Stimulated activated naive CD8-positive, alpha-beta T cell treated with anti-CD3 and anti-CD28 coated beads, Interleukin-15, Interleukin-2, amounts not matched to agents 100 ng/mL and 50 ng/mL, for 24 hours (primary cell): ENCODE results near the gene CALR3.
"Not testable (repeated sequence)": the region's sequence is repeated elsewhere in the genome, so short reads cannot be mapped to it uniquely, and the experiment has no call there.

Experiments
- H3K27ac Mint-ChIP-seq: one replicate; pipeline ENCODE4 v1.8.0; 2021; ENCODE audit warnings: mild to moderate bottlenecking, mixed read lengths
- H3K27me3 Mint-ChIP-seq: one replicate; pipeline ENCODE4 v1.8.0; 2021; ENCODE audit warnings: mixed read lengths
- H3K36me3 Mint-ChIP-seq: one replicate; pipeline ENCODE4 v1.8.0; 2021; ENCODE audit warnings: low read depth, mixed read lengths
- H3K4me1 Mint-ChIP-seq: one replicate; pipeline ENCODE4 v1.8.0; 2021; ENCODE audit warnings: low read depth, mixed read lengths
- H3K4me3 Mint-ChIP-seq: one replicate; pipeline ENCODE4 v1.8.0; 2021; ENCODE audit warnings: mild to moderate bottlenecking, mixed read lengths
- H3K9me3 Mint-ChIP-seq: one replicate; pipeline ENCODE4 v1.8.0; 2021; ENCODE audit warnings: mixed read lengths

CALR3 gene, protein sequence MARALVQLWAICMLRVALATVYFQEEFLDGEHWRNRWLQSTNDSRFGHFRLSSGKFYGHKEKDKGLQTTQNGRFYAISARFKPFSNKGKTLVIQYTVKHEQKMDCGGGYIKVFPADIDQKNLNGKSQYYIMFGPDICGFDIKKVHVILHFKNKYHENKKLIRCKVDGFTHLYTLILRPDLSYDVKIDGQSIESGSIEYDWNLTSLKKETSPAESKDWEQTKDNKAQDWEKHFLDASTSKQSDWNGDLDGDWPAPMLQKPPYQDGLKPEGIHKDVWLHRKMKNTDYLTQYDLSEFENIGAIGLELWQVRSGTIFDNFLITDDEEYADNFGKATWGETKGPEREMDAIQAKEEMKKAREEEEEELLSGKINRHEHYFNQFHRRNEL

DNA sequence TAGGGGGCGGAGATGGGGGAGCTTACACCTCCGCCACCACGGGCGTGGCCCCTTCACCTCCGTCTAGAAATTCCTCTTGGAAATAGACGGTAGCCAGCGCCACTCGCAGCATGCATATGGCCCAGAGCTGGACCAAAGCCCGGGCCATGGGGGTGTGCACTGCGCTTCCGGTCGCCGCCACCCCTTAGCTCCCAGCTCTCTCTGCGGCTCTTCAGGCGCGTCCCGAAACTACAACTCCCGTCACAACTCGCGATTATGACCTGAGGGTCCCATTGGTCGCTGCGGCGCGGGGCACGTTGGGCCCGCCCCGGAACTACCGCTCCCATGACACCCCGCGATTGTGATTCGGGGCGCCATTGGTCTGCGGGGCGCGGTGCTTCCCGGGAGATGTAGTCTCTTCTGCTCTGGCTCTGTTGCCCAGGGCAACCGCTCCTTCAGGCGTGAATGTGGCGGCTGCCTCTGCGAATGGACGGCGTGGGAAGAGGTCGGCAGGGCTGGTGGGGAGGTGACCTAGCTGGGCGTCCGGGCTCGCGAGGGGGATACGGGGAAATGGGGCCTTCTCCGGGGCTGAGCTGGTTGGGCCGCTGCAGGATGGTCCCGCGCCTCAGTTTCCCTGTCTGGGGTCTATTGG, at the start of gene CALR3, which contains the start of gene C19orf44:
TSS of gene CALR3 (minus strand) at position 186 of the 631 bp plus-strand sequence. CDS start at position 148, 38 bp downstream.
TSS of gene C19orf44 (plus strand) at position 413 of the 631 bp plus-strand sequence. CDS start 4,399 bp downstream, outside the sequence.
- no peaks in the 10 kb centered on the region for H3K27me3 Mint-ChIP-seq
- H3K4me3 Mint-ChIP-seq, result peak within 1 kb of the TSS; percentile 90
- H3K9me3 Mint-ChIP-seq, result no peaks in the 10 kb centered on the region
- H3K4me1 Mint-ChIP-seq, result peaks cover 25% of the 10 kb centered on the region
- H3K27ac Mint-ChIP-seq, result peak within 1 kb of the TSS; percentile 83
- peaks cover 3% of the 10 kb centered on the region for H3K36me3 Mint-ChIP-seq

DNA sequence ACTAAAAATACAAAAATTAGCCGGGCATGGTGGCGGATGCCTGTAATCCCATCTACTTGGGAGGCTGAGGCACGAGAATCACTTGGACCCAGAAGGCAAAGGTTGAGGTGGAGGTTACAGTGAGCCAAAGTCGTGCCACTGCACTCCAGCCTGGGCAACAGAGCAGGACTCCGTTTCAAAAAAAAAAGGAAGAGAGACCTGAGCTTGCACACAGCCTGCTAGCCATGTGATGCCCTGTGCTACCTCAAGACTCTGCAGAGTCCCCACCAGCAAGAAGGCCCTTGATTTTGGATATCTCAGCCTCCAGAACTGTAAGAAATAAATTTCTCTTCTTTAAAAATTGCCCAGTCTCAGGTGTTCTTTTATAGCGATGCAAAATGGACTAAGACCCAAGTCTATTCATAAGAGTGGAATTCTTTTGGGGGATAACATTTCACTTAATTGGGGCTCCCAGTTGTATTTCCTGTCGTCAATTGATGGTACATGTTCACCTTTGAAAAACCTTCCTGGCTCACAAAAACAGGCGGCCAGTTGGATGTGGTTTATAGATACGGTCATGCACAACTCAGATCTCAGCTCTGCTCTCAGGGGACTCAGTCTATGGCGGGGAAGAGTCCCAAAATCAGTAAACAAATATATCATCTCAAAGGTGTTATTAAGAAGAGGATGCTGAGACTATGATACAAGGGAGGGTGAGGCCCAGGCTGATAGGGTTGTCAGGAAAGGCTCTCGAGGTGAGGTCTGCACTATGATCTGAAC, 48.7 kb upstream of the CALR3 start:
- Mint-ChIP-seq H3K27ac (peak overlapping the region; percentile 49), H3K27me3 (no peaks in the 10 kb centered on the region), H3K9me3 (no peaks in the 10 kb centered on the region), H3K4me3 (peak overlapping the region; percentile 62), H3K4me1 (peaks cover 38% of the 10 kb centered on the region), H3K36me3 (peaks cover 28% of the 10 kb centered on the region)

DNA sequence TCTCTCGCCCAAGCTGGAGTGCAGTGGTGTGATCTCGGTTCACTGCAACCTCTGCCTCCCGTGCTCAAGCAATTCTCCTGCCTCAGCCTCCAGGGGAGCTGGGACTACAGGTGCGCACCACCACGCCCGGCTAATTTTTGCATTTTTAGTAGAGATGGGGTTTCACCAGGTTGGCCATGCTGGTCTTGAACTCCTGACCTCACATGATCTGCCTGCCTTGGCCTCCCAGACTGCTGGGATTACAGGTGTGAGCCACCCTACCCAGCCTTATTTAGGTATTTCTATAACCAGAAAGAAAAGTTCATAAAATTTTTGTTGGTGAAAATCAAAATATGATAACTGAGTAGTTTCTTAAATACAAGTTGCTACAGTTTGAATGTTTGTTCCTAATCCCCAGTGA, 47.8 kb upstream of the CALR3 start:
- H3K9me3 Mint-ChIP-seq, H3K27me3 Mint-ChIP-seq: not testable (repeated sequence)
- H3K4me3 Mint-ChIP-seq, result peak overlapping the region; percentile 97
- H3K4me1 Mint-ChIP-seq, result peaks cover 45% of the 10 kb centered on the region
- peak overlapping the region; percentile 94 for H3K27ac Mint-ChIP-seq
- peaks cover 36% of the 10 kb centered on the region for H3K36me3 Mint-ChIP-seq

DNA sequence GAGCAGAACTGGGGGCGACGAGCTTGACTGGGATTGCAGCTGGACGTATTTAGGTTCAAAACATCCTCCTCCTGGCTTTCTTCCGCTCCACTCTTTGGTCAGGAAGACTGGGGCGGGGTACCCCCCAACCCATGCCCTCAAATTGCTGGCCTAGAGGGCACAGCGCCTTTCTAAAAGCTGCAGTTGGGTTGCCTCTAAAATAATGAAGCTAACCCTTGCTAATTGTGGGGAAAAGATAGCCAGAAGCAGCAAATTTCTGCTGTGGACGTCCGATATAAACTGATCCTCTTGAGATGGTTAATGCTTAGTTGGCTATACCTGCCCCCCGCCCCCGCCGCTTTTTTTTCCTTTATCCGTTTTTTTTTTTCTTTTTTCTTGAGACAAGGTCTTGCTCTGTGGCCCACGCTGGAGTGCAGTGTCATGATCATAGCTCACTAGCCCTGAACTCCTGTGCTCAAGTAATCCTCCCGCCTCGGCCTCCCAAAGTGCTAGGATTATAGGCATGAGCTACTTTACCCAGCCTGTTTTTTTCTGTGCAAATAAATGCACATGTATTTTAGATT, 47.0 kb upstream of the CALR3 start:
- H3K4me3 Mint-ChIP-seq, result peak overlapping the region; percentile 97
- peaks cover 42% of the 10 kb centered on the region for H3K36me3 Mint-ChIP-seq
- peaks cover 51% of the 10 kb centered on the region for H3K4me1 Mint-ChIP-seq
- H3K27ac Mint-ChIP-seq, result peak overlapping the region; percentile 94
- no peaks in the 10 kb centered on the region for H3K27me3 Mint-ChIP-seq
- no peaks in the 10 kb centered on the region for H3K9me3 Mint-ChIP-seq

DNA sequence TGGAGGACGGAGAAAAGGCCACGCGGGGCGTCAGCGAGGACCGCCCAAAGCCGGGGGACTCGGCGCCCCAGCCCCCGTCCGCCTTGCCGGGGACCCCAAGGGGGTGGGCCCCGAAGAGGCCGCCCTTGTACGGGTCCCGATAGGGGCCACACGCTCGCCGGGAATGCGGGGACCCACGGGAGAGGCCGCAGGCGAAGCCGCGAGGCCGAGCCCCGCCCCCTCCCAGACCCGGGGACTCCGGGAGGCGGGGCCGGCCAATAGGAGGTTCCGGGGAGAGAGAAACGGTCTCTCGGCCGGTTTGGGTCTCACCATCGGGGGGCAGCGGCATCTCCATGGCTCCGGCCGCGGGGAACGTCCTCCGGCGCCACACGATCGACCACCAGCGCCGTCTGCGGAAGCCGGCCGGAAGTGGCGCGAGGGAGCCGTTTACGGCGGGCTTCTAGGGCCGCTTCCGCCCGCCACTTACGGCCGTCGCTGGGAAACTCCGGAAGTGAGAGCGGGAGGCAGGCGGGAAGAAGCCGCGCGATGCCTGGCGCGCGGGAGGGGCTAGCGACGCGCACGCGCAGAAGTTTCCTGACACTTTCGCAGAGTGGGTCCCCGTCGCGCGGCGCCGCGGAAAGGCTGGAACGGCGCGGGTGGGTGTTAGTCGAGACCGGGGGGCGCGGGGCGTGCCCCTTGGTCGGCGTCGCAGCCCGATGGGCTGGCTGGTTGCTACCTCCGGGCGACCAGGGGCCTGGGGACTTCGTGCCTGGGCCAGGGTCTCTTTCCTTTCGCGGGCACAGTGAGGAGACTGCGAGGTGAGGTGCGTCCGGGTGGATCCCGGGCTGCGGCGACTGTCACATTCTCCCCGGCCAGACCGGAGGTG, 46.3 kb upstream of the CALR3 start, which contains the start of gene CHERP:
TSS of gene CHERP (minus strand) at position 393 of the 865 bp plus-strand sequence. CDS start at position 334, 59 bp downstream.
- peaks cover 44% of the 10 kb centered on the region for H3K36me3 Mint-ChIP-seq
- H3K9me3 Mint-ChIP-seq, result no peaks in the 10 kb centered on the region
- no peaks in the 10 kb centered on the region for H3K27me3 Mint-ChIP-seq
- peak within 1 kb of the TSS; percentile 97 for H3K4me3 Mint-ChIP-seq
- peaks cover 59% of the 10 kb centered on the region for H3K4me1 Mint-ChIP-seq
- H3K27ac Mint-ChIP-seq, result peak within 1 kb of the TSS; percentile 94

DNA sequence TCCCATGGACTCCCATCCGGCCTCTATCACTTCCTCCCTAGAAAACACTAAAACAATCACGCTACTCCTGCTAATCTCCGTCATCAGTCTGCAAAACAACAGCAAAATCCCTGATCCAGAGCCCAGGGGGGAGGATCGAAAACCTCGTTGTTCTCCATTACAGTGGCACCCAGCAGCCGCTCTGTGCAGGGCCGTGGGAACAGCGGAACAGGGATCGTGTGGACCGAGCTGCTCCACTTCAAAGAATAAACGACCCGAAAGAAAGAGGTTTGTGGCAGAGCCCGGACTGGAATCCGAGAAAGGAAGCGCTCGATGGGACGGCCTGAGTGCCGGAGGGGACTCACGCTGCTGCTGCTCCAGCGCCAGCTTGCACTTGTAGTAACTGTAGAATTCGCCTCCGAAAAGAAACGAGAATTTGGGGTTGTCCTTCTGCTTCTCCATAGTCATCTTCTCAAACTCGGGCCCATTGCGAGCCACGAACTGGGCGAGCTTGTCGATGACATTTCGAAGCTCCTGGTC, 45.6 kb upstream of the CALR3 start:
- H3K4me1 Mint-ChIP-seq, result peaks cover 60% of the 10 kb centered on the region
- H3K36me3 Mint-ChIP-seq, result peaks cover 50% of the 10 kb centered on the region
- H3K4me3 Mint-ChIP-seq, result peak overlapping the region; percentile 97
- no peaks in the 10 kb centered on the region for H3K27me3 Mint-ChIP-seq
- H3K27ac Mint-ChIP-seq, result peak overlapping the region; percentile 90
- H3K9me3 Mint-ChIP-seq, result no peaks in the 10 kb centered on the region

DNA sequence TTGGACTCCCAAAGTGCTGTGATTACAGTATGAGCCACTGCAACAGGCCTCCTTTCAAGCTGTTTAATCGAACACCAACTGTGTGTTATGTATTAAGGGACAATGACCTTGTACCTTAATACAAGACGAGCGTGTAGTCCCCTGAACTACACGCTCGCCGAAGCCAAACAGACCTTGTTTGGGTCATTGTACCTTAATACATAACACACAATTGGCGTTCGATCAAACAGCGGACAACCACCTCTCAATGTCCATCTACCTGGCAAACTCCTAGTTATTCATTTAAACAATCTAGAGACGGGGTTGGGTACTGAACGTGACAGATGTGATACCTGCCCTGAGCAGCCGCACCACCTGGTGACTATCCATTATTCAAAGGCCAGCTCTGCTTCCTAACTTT, 45.0 kb upstream of the CALR3 start:
- Mint-ChIP-seq H3K36me3 (peaks cover 55% of the 10 kb centered on the region), H3K9me3 (no peaks in the 10 kb centered on the region), H3K4me1 (peaks cover 60% of the 10 kb centered on the region)

DNA sequence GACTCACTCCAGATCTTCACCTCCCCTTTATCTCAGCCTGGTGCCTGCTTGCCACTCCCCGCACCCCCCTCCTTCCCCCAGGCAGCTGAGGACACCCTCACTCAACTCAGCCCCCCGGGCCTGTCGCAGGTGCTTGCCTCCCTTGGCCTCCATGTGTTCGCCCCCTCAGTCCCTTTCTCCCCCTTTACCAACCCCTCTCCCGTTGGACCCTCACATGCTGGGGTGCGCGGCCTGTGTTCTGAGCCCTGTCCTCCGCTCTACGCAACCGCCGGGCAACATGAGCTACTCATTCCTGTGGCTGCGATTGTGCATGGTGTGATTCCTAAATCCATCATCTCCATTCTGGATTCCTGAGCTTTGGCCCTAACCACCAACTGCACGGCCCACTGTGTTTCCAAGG, 41.1 kb upstream of the CALR3 start:
- Mint-ChIP-seq H3K27me3 (no peaks in the 10 kb centered on the region), H3K4me3 (no peak overlapping the region), H3K4me1 (peaks cover 43% of the 10 kb centered on the region), H3K27ac (peak overlapping the region; percentile 37), H3K36me3 (peaks cover 63% of the 10 kb centered on the region), H3K9me3 (no peaks in the 10 kb centered on the region)

More for the DNA sequence above, 45.0 kb upstream of the CALR3 start:
- Mint-ChIP-seq H3K27me3 (no peaks in the 10 kb centered on the region), H3K4me3 (peak overlapping the region; percentile 97), H3K27ac (peak overlapping the region; percentile 90)

DNA sequence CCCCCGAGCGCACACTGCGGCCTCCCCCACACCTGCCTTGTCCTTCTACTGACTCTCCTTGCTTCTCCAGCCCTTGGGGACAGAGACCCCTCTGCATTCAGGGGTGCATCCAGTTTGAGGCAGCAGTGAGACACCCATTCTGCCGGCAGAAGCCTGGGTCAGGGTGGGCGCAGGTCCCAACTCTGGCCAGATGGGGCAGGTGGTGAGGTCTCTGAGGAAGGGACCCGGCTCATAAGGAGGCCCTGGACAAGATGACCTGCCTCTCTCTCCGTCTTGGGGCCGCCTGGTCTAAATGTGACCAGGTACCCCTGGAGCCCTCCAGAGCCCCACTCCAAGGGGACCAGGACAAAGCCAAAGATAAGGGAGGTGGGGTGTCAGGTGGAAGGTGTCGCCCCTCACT, 40.2 kb upstream of the CALR3 start:
- Mint-ChIP-seq H3K27ac (no peak overlapping the region), H3K4me1 (peaks cover 37% of the 10 kb centered on the region), H3K36me3 (peaks cover 67% of the 10 kb centered on the region), H3K4me3 (no peak overlapping the region), H3K9me3 (no peaks in the 10 kb centered on the region), H3K27me3 (no peaks in the 10 kb centered on the region)

DNA sequence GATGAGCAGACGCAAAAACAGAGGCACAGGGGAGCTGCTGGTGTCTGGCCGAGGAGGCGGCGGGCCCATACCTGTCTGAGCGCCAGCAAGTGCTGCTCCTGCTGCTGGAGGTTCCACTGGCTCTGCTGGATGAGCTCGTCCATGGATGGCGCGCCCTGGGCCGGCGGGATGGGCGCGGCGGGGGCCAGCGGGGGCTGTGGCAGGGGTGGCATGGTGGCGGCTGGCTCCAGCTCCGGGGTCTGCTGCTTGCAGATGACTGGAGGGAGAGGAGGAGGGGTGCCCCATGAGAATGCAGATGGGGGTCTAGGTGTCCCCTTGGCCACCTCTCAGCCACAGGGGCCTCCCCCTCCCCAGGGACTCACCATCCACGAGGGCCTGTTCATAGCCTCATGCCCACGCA, 39.4 kb upstream of the CALR3 start:
- no peak overlapping the region for H3K27ac Mint-ChIP-seq
- H3K27me3 Mint-ChIP-seq, result no peaks in the 10 kb centered on the region
- peaks cover 64% of the 10 kb centered on the region for H3K36me3 Mint-ChIP-seq
- no peak overlapping the region for H3K4me3 Mint-ChIP-seq
- peaks cover 29% of the 10 kb centered on the region for H3K4me1 Mint-ChIP-seq
- no peaks in the 10 kb centered on the region for H3K9me3 Mint-ChIP-seq

DNA sequence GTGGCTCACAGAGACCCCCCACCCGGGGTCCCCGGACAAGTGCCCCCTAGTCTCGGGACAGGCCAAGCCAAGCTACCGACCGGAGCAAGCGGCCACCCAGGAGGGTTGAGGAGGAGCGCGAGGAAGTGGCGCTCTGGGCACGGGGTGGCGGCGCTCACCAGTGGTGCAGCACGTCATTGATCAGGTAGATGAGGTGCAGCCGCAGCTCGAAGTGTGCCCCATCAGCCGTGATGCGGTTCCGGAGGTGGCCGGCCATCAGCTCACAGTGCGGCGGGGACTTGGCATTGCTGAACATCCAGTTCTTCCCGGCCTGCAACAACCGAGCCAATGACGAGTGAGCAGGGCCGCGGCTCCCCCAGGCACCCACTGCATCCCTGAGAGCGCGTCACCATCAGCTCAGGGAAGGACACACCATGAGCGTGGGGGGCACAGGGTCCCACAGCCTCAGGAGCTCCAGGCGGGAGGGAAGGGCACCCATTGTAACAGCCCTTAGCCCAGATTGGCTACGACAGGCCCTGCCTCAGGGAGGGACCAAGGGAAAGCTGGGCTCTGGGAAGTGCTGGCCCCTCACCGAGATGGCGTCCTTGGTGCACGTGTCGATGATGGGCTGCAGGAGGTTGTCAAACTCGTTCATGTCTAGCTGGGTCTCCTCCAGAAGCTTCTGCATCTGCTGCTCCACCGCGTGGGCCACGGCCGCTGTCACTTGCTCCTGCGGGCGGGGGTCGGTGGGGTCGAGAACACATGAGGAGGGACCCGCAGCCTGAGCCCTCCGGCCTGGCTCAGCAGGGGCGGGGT, 36.7 kb upstream of the CALR3 start:
- peaks cover 64% of the 10 kb centered on the region for H3K36me3 Mint-ChIP-seq
- peaks cover 5% of the 10 kb centered on the region for H3K4me1 Mint-ChIP-seq
- H3K4me3 Mint-ChIP-seq, result no peak overlapping the region
- H3K9me3 Mint-ChIP-seq, result no peaks in the 10 kb centered on the region
- H3K27ac Mint-ChIP-seq, result no peak overlapping the region
- no peaks in the 10 kb centered on the region for H3K27me3 Mint-ChIP-seq

DNA sequence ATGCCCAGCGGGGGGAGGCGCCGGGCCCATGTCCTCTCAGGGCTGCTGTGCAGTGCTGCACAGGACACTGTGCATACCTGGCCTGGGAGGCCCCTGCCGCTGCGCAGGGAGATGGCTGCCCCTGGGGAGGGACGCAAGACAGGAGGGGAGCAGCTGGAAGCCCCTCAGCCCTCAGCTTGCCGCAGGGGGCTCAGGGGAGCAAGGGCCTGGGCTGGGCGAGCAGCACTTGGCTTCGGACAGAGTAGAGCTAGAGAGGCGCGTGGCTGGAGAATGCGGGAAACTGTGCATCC, 35.4 kb upstream of the CALR3 start:
- peak overlapping the region; percentile 37 for H3K27ac Mint-ChIP-seq
- H3K27me3 Mint-ChIP-seq, result no peaks in the 10 kb centered on the region
- no peaks in the 10 kb centered on the region for H3K9me3 Mint-ChIP-seq
- no peaks in the 10 kb centered on the region for H3K4me1 Mint-ChIP-seq
- peaks cover 60% of the 10 kb centered on the region for H3K36me3 Mint-ChIP-seq
- no peak overlapping the region for H3K4me3 Mint-ChIP-seq
